ENCODE results near the gene TMEM131L. TPM values are rescaled to one million over a fixed set of nuclear protein-coding genes. Genes with fewer than 3 reads are reported as not detected.
A peak's percentile ranks its signal among the peaks of the same experiment; 100 is the strongest.

TMEM131L gene
- total RNA-seq, 2 experiments from 2014 or later = 45.8 to 45.9 TPM

GRCh38 chr4:153514001-153514526, 47.9 kb downstream of the TMEM131L start:
- CTCF ChIA-PET = interaction anchor here (0.7 to 3.4 kb wide), 6 partner anchors 8 to 168 kb away, joined by 3 to 14 read pairs (median 4); no protein-coding TSS in a partner anchor
- POLR2A ChIA-PET = no interaction called here
- peaks cover 7% of the 10 kb centered on the region for H3K9me3 Mint-ChIP-seq (ENCODE audit: low read depth)
- H3K27me3 Mint-ChIP-seq = no peaks in the 10 kb centered on the region
- DNase-seq (no peak), ATAC-seq (no peak)
- H3K4me1 Mint-ChIP-seq = peaks cover 77% of the 10 kb centered on the region
- intact Hi-C loops (cut with DNase I, micrococcal nuclease) = no loop called here
- H3K36me3 Mint-ChIP-seq (ENCODE audit: low read depth) = peaks cover 54% of the 10 kb centered on the region
- peak overlapping the region; percentile 90 for H3K27ac Mint-ChIP-seq
- H3K4me3 Mint-ChIP-seq = no peak overlapping the region

DNA sequence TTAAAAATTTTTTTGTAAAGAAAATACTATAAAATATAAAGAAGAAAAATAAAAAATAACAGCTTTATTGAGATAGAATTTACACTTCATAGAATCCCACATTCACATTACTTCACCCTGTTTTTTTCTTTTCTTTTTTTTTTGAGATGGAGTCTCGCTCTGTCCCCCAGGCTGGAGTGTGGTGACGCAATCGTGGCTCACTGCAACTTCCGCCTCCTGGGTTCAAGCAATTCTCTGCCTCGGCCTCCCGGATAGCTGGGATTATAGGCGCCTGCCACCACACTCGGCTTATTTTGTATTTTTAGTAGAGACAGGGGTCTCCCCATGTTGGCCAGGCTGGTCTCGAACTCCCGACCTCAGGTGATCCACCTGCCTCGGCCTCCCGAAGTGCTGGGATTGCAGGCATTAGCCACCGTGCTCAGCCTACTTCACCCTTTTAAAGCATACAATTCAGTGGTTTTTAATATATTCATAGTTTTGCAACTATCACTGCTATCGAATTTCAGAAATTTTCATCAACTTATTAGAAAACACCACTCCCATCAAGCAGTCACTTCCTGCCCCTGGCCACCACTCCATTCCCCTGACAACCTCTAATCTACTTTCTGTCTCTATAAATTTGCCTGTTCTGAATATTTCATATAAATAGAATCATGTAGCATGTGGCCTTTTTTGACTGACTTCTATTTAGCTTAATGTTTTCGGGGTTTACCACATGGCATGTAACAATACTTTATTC, 48.7 kb downstream of the TMEM131L start:
- H3K36me3 Mint-ChIP-seq (ENCODE audit: low read depth) = peaks cover 49% of the 10 kb centered on the region
- ChIA-PET CTCF (interaction anchor here (0.6 to 3.4 kb wide), 5 partner anchors 12 to 816 kb away, joined by 3 to 14 read pairs (median 4); no protein-coding TSS in a partner anchor), POLR2A (no interaction called here)
- peaks cover 81% of the 10 kb centered on the region for H3K4me1 Mint-ChIP-seq
- no peak overlapping the region for H3K4me3 Mint-ChIP-seq
- no peaks in the 10 kb centered on the region for H3K27me3 Mint-ChIP-seq
- DNase-seq (no peak), ATAC-seq (no peak)
- peaks cover 7% of the 10 kb centered on the region for H3K9me3 Mint-ChIP-seq (ENCODE audit: low read depth)
- intact Hi-C loops (cut with DNase I, micrococcal nuclease) = no loop called here
- peak overlapping the region; percentile 56 for H3K27ac Mint-ChIP-seq

GRCh38 chr4:153517159-153517558, 51.0 kb downstream of the TMEM131L start:
- Mint-ChIP-seq H3K9me3 (ENCODE audit: low read depth) (no peaks in the 10 kb centered on the region), H3K36me3 (ENCODE audit: low read depth) (peaks cover 40% of the 10 kb centered on the region), H3K4me3 (no peak overlapping the region), H3K4me1 (peaks cover 82% of the 10 kb centered on the region), H3K27ac (peak overlapping the region; percentile 29), H3K27me3 (no peaks in the 10 kb centered on the region)
- ChIA-PET POLR2A (interaction anchor here (1.8 kb wide), 1 partner anchor 24 kb away, joined by 7 read pairs; no protein-coding TSS in a partner anchor), CTCF (interaction anchor here (1.0 to 1.3 kb wide), 2 partner anchors 12 to 57 kb away, joined by 3 to 4 read pairs; no protein-coding TSS in a partner anchor)
- DNase-seq (no peak), ATAC-seq (no peak)
- intact Hi-C loops (cut with DNase I, micrococcal nuclease) = no loop called here

DNA sequence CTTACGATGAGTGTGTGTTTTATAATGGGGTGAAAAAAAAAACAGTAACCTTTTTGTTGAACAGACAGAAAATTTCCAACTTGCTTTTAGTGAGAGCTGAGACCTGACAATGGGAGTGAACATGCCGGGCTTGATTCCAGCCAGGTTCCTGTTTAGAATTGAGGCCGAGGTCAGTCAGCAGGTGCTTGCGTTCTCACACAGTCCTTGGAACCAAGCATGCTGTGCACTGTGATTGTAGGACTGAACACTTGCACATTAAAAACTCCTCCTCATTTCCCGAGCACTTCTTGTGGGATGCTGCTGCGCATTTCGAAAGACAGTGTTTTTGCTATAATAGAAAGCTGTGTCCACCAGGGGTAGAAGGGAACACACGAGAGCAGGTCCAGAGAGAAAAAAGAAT, 51.8 kb downstream of the TMEM131L start:
- intact Hi-C loops (cut with DNase I, micrococcal nuclease) = no loop called here
- DNase-seq (no peak), ATAC-seq (no peak)
- peaks cover 82% of the 10 kb centered on the region for H3K4me1 Mint-ChIP-seq
- ChIA-PET POLR2A (interaction anchor here (1.8 kb wide), 1 partner anchor 25 kb away, joined by 7 read pairs; no protein-coding TSS in a partner anchor), CTCF (interaction anchor here (1.0 to 1.1 kb wide), 3 partner anchors 16 to 49 kb away, joined by 3 read pairs; no protein-coding TSS in a partner anchor)
- H3K27ac Mint-ChIP-seq = peak overlapping the region; percentile 98
- H3K4me3 Mint-ChIP-seq = peak overlapping the region; percentile 55
- peaks cover 37% of the 10 kb centered on the region for H3K36me3 Mint-ChIP-seq (ENCODE audit: low read depth)
- no peaks in the 10 kb centered on the region for H3K27me3 Mint-ChIP-seq
- H3K9me3 Mint-ChIP-seq (ENCODE audit: low read depth) = no peaks in the 10 kb centered on the region

DNA sequence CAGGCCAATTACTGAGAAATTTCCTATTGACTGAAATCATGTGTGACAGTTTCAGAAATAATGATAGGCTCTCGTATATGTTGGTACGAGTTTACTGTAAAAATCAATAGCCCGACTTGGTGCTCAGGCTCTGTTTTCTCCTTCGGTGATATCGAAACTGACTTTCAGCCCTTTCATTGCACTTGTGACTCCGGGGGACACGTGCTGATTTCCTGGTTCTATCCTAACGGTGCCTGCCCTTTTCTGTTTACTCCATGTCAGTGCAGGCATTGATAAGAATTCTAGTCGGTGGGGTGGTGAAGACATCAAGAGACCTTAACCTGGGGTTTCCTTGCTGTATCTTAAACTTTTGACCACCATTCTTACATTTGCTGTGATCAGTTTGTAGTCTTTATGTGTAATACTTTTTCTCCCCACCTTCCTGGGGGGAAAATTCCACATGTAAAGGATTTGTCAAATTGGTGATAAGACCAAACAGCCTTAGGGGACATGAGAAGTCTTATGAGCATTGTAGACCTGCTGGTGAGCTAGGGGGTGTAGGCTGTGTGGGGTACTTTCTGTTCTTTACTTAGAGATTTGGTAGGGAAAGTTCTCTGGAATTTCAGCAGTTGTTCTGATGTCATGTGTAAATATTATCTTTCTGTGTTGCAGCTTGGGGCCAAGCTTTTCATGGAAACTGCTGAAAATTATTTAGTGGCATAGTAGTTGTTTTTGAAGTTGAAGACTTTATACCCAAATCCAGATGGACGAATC, 52.7 kb downstream of the TMEM131L start:
- H3K4me3 Mint-ChIP-seq = peak overlapping the region; percentile 55
- ATAC-seq (no peak), DNase-seq (no peak)
- POLR2A ChIA-PET = interaction anchor here (1.8 kb wide), 1 partner anchor 26 kb away, joined by 7 read pairs; no protein-coding TSS in a partner anchor
- intact Hi-C loops (cut with DNase I, micrococcal nuclease) = no loop called here
- H3K27ac Mint-ChIP-seq = peak overlapping the region; percentile 98
- H3K9me3 Mint-ChIP-seq (ENCODE audit: low read depth) = no peaks in the 10 kb centered on the region
- CTCF ChIA-PET = interaction anchor here (0.6 to 1.4 kb wide), 8 partner anchors 8 to 54 kb away, joined by 3 to 5 read pairs (median 3); partner anchors contain the start of gene TMEM131L
- H3K27me3 Mint-ChIP-seq = no peaks in the 10 kb centered on the region
- H3K36me3 Mint-ChIP-seq (ENCODE audit: low read depth) = peaks cover 35% of the 10 kb centered on the region
- H3K4me1 Mint-ChIP-seq = peaks cover 82% of the 10 kb centered on the region

GRCh38 chr4:153519687-153520086, 53.5 kb downstream of the TMEM131L start:
- Mint-ChIP-seq H3K4me1 (peaks cover 84% of the 10 kb centered on the region), H3K36me3 (ENCODE audit: low read depth) (peaks cover 34% of the 10 kb centered on the region), H3K4me3 (no peak overlapping the region), H3K27ac (peak overlapping the region; percentile 98), H3K9me3 (ENCODE audit: low read depth) (no peaks in the 10 kb centered on the region), H3K27me3 (no peaks in the 10 kb centered on the region)
- ChIA-PET CTCF (interaction anchor here (0.7 to 1.4 kb wide), 5 partner anchors 29 to 54 kb away, joined by 3 to 5 read pairs (median 3); partner anchors contain the start of gene TMEM131L), POLR2A (no interaction called here)
- DNase-seq (no peak), ATAC-seq (no peak)
- intact Hi-C loops (cut with DNase I, micrococcal nuclease) = loop anchor here in 1 of 2 experiments (10.0 kb wide), 1 partner anchor 645 kb away; no protein-coding TSS in a partner anchor

- Mint-ChIP-seq H3K27ac (peak overlapping the region; percentile 98), H3K36me3 (ENCODE audit: low read depth) (peaks cover 35% of the 10 kb centered on the region), H3K9me3 (ENCODE audit: low read depth) (no peaks in the 10 kb centered on the region), H3K4me3 (peak overlapping the region; percentile 22), H3K4me1 (peaks cover 86% of the 10 kb centered on the region), H3K27me3 (no peaks in the 10 kb centered on the region)
- ATAC-seq (no peak), DNase-seq (no peak)
- CTCF ChIA-PET = interaction anchor here (0.8 to 1.9 kb wide), 5 partner anchors 9 to 87 kb away, joined by 3 to 5 read pairs (median 4); no protein-coding TSS in a partner anchor
- POLR2A ChIA-PET = no interaction called here
- intact Hi-C loops (cut with DNase I, micrococcal nuclease) = loop anchor here in 1 of 2 experiments (10.0 kb wide), 1 partner anchor 645 kb away; no protein-coding TSS in a partner anchor
Observed at GRCh38 chr4:153520227-153520626, 54.1 kb downstream of the TMEM131L start.

DNA sequence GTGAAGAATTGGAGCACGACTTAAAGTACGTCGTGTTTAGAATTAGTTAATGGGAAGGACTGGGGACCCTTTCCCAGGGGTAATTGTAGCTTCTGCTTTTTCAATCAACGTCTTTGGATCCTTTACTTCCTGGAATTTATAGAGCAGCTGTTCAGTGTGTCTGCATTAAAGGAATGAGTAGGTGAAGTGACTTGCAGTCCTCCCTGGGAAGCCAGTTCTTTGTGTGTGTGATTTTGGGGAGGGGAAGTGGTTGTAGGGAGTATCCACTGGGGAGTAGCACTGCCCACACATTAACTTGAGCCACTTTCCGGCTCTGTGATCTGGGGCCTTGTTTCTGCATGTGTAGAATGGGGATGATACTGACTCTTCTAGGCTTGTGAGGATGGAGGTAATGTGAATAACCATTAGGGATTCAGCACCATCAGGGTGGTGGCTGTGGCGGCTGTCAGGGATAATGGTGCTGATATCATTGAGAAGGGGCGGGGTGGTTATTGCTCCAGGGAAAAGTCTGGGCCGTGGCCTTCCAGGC, 54.7 kb downstream of the TMEM131L start:
- DNase-seq (no peak), ATAC-seq (no peak)
- ChIA-PET POLR2A (no interaction called here), CTCF (interaction anchor here (0.8 to 1.9 kb wide), 4 partner anchors 8 to 88 kb away, joined by 3 to 5 read pairs (median 4); no protein-coding TSS in a partner anchor)
- peaks cover 87% of the 10 kb centered on the region for H3K4me1 Mint-ChIP-seq
- H3K27ac Mint-ChIP-seq = peak overlapping the region; percentile 98
- H3K4me3 Mint-ChIP-seq = peak overlapping the region; percentile 22
- intact Hi-C loops (cut with DNase I, micrococcal nuclease) = loop anchor here in 1 of 2 experiments (10.0 kb wide), 1 partner anchor 644 kb away; no protein-coding TSS in a partner anchor
- H3K36me3 Mint-ChIP-seq (ENCODE audit: low read depth) = peaks cover 36% of the 10 kb centered on the region
- no peaks in the 10 kb centered on the region for H3K9me3 Mint-ChIP-seq (ENCODE audit: low read depth)
- no peaks in the 10 kb centered on the region for H3K27me3 Mint-ChIP-seq

GRCh38 chr4:153521478-153521877, 55.3 kb downstream of the TMEM131L start:
- POLR2A ChIA-PET = interaction anchor here (3.3 kb wide), 1 partner anchor 24 kb away, joined by 25 read pairs; no protein-coding TSS in a partner anchor
- ATAC-seq (peak; percentile 19), DNase-seq (peak; percentile 46)
- CTCF ChIA-PET = interaction anchor here (0.5 to 1.9 kb wide), 5 partner anchors 10 to 89 kb away, joined by 3 to 7 read pairs (median 4); no protein-coding TSS in a partner anchor
- Mint-ChIP-seq H3K36me3 (ENCODE audit: low read depth) (peaks cover 41% of the 10 kb centered on the region), H3K27ac (peak overlapping the region; percentile 98), H3K4me3 (peak overlapping the region; percentile 61), H3K27me3 (no peaks in the 10 kb centered on the region), H3K4me1 (peaks cover 92% of the 10 kb centered on the region), H3K9me3 (ENCODE audit: low read depth) (no peaks in the 10 kb centered on the region)
- intact Hi-C loops (cut with DNase I, micrococcal nuclease) = loop anchor here in 1 of 2 experiments (10.0 kb wide), 1 partner anchor 643 kb away; no protein-coding TSS in a partner anchor

DNA sequence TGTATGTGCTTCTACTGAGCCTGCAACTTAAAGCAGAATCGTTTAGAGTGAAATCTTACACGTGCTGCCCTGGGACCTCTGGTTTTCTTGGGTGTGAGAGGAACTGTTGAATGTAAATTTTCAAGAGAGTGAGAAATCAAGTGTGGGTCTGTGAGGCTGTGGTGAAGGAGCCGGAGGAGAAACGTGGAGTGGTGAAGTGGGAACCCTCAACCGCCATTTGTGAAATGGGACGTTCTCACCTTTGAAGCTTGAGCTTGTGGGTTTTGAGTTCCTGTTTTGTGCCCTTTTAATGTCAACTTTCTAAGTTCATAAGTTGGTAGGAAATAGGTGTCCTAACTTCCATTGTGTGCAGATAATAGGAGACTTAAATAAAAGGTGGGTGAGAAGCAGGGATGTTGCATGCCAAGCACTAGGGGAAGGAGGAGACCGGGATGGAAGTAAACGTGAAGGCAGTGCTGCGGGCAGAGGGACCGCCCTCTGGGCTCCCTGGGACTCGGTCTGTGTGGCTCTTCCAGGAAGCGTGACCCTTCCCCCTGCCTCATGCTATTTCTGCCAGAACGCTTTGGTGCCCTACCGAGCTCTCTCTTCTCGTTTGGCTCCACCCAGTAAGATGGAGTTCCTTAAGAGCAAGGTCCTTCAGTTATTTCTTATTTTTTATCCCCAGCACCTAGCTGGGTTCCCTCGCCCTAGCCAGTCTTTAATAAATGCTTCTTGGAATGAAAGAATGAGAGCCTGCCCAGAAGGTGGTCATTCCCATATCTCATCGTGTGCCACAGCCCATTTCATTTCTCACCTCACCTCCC, 56.0 kb downstream of the TMEM131L start:
- H3K27me3 Mint-ChIP-seq = no peaks in the 10 kb centered on the region
- peak overlapping the region; percentile 98 for H3K27ac Mint-ChIP-seq
- H3K4me1 Mint-ChIP-seq = peaks cover 95% of the 10 kb centered on the region
- ChIA-PET POLR2A (interaction anchor here (0.9 to 3.3 kb wide), 4 partner anchors 23 to 49 kb away, joined by 3 to 25 read pairs (median 4); no protein-coding TSS in a partner anchor), CTCF (interaction anchor here (0.5 to 3.2 kb wide), 10 partner anchors 9 to 54 kb away, joined by 3 to 13 read pairs (median 4); no protein-coding TSS in a partner anchor)
- ATAC-seq (peak; percentile 79), DNase-seq (peak; percentile 83)
- H3K9me3 Mint-ChIP-seq (ENCODE audit: low read depth) = no peaks in the 10 kb centered on the region
- peaks cover 45% of the 10 kb centered on the region for H3K36me3 Mint-ChIP-seq (ENCODE audit: low read depth)
- intact Hi-C loops (cut with DNase I, micrococcal nuclease) = loop anchor here (1.0 to 10.0 kb wide), 8 partner anchors 8 to 643 kb away; partner anchors contain the start of gene TMEM131L (in 1 of the 2)
- peak overlapping the region; percentile 61 for H3K4me3 Mint-ChIP-seq
